Stimulated activated naive CD8-positive, alpha-beta T cell treated with anti-CD3 and anti-CD28 coated beads, Interleukin-15, Interleukin-2, amounts not matched to agents 100 ng/mL and 50 ng/mL, for 24 hours (primary cell): ENCODE data around the gene C1RL.

ENCODE experiments used
- H3K27ac Mint-ChIP-seq: one replicate; pipeline ENCODE4 v1.8.0; 2021; ENCODE audit warnings: mild to moderate bottlenecking, mixed read lengths
- H3K27me3 Mint-ChIP-seq: one replicate; pipeline ENCODE4 v1.8.0; 2021; ENCODE audit warnings: mixed read lengths
- H3K36me3 Mint-ChIP-seq: one replicate; pipeline ENCODE4 v1.8.0; 2021; ENCODE audit warnings: low read depth, mixed read lengths
- H3K4me1 Mint-ChIP-seq: one replicate; pipeline ENCODE4 v1.8.0; 2021; ENCODE audit warnings: low read depth, mixed read lengths
- H3K4me3 Mint-ChIP-seq: one replicate; pipeline ENCODE4 v1.8.0; 2021; ENCODE audit warnings: mild to moderate bottlenecking, mixed read lengths
- H3K9me3 Mint-ChIP-seq: one replicate; pipeline ENCODE4 v1.8.0; 2021; ENCODE audit warnings: mixed read lengths

The C1RL gene

DNA sequence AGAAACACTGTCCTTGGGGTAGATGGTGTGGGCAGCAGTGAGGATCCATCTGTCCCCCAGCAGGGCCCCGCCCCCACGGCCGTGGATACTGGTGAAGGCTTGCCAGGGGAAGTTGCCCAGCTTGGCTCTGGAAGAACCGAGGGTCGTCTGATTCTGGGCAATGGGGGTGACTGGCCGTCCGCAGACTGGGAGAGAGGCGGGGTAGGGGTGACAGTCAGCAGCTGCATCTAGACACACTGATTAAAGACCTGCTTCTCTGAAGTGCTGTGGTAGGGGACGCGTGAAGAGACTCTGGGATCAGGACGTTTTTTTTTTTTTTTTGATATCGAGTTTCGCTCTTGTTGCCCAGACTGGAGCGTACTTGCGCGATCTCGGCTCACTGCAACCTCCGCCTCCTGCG lies 12.0 kb downstream of the C1RL start:
- peaks cover 10% of the 10 kb centered on the region for H3K36me3 Mint-ChIP-seq
- peaks cover 5% of the 10 kb centered on the region for H3K4me1 Mint-ChIP-seq
- no peak overlapping the region for H3K27ac Mint-ChIP-seq
- no peak overlapping the region for H3K4me3 Mint-ChIP-seq
- no peaks in the 10 kb centered on the region for H3K9me3 Mint-ChIP-seq
- H3K27me3 Mint-ChIP-seq, result no peaks in the 10 kb centered on the region

DNA sequence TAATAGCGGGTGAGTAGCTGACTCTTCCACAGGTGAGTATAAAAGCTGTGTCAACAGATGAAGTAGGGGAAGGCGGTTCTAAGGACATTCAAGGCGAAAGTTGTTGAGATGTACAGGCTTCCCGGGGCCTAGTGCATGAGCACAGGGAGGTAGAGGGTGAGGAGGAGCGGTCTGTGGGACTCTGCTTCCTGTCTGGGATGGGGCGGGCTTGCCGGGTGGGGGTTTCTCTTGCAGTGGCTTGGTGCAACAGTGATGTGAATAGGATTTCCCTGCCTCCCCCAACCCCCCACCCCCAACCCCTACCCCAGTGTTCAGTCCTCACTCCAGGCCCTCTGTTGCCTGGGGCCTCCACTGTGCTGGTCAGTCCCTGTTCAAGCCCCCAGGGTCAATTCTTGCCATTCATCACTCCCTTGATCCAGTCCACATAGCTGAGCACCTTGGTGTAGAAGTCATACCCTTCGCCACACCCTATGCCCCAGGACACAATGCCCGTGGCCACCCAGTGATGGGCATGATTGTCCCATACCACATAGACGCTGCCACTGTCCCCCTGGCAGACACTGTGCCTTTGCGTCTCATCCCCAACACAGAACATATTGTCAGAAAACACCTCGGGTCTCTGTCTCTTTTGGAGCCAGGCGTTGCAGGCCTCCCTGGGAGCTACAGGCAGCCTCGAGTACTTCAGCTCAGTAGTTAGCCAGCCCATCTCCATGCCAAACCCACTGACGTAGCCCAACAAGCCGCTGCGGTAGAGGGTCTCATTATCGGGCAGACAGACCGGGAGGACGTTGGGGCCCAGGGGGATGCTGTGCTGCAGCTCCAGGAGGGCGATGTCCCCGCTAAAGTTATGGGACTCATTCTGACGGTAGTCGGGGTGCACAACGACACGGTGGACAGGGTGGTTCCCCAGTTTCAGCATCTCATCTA lies 12.7 kb downstream of the C1RL start:
- Mint-ChIP-seq H3K27ac (no peak overlapping the region), H3K27me3 (no peaks in the 10 kb centered on the region), H3K36me3 (peaks cover 10% of the 10 kb centered on the region), H3K9me3 (no peaks in the 10 kb centered on the region), H3K4me3 (no peak overlapping the region), H3K4me1 (peaks cover 6% of the 10 kb centered on the region)

DNA sequence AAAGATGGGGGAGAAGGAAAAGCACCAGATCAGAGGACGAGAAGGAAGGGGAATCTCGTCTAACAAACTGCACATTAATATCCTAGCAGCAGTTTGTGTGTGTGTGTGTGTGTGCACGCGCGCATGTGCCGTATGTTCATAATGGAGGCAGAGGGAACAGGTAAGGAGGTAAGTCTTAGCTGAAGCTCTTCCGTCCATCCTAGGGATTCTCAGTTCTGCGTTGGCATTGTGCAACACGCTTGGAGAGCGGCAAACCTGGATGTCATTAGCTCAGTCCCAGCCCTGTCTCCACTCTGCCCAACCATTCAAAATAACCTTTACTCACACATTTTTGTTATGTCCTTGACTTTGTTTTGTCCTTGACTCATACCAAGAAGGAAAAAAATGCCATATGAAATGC lies 15.1 kb downstream of the C1RL start:
- Mint-ChIP-seq H3K4me3 (no peak overlapping the region), H3K36me3 (peaks cover 10% of the 10 kb centered on the region), H3K27ac (no peak overlapping the region)

DNA sequence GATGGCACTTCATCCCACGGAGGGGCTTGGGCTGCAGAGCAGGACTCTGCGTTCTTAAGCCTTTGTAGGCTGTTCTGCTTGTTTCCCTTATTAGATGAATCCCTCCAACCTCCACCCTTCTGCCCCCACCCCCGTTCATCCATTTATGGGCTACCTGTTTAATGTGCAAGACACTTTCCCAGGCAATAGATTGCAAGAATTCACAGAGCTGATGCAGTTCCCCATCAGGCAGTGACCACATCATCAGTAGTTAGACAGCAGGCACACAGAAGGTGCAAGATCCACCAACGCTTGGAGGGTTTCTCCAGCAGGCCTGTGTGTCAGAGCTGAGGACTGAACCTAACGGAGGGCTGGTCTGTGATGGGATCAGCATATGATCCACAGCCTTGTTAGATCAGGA lies 15.5 kb downstream of the C1RL start:
- Mint-ChIP-seq H3K4me1 (peaks cover 6% of the 10 kb centered on the region), H3K9me3 (no peaks in the 10 kb centered on the region), H3K36me3 (peaks cover 7% of the 10 kb centered on the region), H3K27ac (no peak overlapping the region), H3K27me3 (no peaks in the 10 kb centered on the region), H3K4me3 (no peak overlapping the region)

More for the DNA sequence above, 15.1 kb downstream of the C1RL start:
- Mint-ChIP-seq H3K4me1 (peaks cover 6% of the 10 kb centered on the region), H3K27me3 (no peaks in the 10 kb centered on the region), H3K9me3 (no peaks in the 10 kb centered on the region)

DNA sequence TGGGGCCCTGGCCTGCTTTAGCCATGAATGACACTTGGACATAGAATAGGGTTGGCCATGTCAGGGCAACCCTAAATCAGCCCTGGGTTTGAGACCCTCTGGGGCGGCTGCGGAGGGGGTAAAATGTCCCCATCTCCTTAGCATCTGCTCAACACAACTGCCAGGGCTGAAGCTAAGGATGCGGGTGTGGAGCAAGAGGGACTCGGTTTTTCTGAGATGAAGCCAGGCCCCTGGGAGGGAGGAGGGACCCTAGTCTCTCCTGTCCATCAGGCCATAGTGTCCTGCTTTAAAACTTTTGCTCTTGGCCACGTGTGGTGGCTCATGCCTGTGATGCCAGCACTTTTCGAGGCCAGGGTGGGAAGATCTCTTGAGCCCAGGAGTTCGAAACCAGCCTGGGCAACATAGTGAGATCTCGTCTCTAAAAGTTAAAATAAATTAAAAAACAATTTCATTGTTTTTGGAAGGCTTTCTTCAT lies 16.0 kb downstream of the C1RL start:
- Mint-ChIP-seq H3K27me3 (no peaks in the 10 kb centered on the region), H3K36me3 (peaks cover 3% of the 10 kb centered on the region)

DNA sequence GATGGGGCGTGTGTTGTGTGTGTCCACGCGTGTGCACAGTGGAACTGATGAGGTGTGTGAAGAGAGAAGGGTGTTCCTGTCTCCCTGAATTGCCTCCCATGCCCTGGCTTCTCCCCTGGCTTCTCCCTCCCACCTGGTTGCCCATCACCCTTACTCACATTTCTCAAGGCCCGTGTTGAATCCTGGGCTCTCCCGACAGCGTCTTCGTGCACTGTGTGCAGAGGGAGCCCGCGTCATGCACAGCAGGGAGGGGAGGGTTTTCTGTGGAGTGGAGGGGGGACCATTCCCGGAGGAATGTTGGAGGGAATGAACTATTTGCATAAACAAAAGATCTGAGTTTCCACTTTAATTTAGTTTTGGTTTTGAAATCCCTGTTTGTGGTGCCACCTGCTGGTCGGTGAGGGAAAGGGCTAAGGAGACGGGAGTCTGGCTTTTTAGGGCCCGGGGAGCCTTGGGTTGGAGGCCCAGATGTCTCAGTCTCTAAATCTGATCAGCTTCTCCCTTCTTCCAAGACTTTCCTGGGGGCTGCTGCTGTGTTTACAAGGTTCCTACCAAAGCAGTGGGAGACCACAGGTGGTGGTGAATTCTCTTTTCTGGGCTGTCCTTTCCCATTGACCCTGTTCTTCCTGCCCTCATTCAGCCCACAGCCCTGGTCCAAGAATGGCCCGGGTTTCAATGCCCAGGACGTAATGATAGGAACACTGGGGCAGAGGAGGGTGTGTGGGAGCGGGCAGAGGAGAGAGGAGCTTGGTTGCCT lies 16.6 kb downstream of the C1RL start, which contains the start of gene C1R:
Gene C1R (minus strand): TSS at position 217 of the 757 bp plus-strand sequence. CDS start 57 bp downstream, at position 160.
- Mint-ChIP-seq H3K9me3 (no peaks in the 10 kb centered on the region), H3K4me3 (peak within 1 kb of the TSS; percentile 78), H3K4me1 (peaks cover 6% of the 10 kb centered on the region), H3K27ac (peak within 1 kb of the TSS; percentile 70), H3K27me3 (no peaks in the 10 kb centered on the region), H3K36me3 (no peaks in the 10 kb centered on the region)

More for the DNA sequence above, 16.0 kb downstream of the C1RL start:
- H3K9me3 Mint-ChIP-seq, result no peaks in the 10 kb centered on the region
- H3K27ac Mint-ChIP-seq, result no peak overlapping the region
- peaks cover 6% of the 10 kb centered on the region for H3K4me1 Mint-ChIP-seq
- no peak overlapping the region for H3K4me3 Mint-ChIP-seq

DNA sequence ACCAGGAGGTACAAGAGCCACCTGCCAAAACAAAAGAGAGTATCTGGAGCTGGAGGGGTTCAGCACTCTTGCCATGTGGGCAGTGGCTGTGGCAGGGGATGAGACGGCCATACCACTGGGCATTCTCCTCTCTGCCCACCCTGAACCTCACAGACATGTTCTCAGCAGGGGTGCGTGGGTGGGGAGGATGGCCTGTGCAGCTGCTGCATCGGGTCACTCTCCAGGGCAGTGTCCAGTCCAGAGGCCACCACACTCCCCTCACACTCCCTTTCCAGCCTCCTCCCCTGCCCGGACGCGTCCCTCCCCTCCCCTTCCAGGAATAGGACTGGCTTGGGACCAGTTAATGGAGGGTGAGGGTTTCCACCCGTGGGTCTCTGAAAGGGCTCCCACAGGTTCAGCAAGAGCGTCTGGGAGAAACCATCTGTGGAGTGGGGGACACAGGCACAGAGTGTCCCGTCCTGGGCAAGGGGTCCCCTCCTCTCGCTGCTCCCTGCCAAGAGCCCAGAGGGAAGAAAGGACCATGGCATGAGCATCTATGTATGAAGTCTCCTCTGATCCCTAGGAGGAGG lies 17.3 kb downstream of the C1RL start:
- H3K4me1 Mint-ChIP-seq, result peaks cover 6% of the 10 kb centered on the region
- H3K4me3 Mint-ChIP-seq, result peak overlapping the region; percentile 78
- no peaks in the 10 kb centered on the region for H3K36me3 Mint-ChIP-seq
- H3K27ac Mint-ChIP-seq, result peak overlapping the region; percentile 70
- H3K27me3 Mint-ChIP-seq, result no peaks in the 10 kb centered on the region
- H3K9me3 Mint-ChIP-seq, result no peaks in the 10 kb centered on the region

DNA sequence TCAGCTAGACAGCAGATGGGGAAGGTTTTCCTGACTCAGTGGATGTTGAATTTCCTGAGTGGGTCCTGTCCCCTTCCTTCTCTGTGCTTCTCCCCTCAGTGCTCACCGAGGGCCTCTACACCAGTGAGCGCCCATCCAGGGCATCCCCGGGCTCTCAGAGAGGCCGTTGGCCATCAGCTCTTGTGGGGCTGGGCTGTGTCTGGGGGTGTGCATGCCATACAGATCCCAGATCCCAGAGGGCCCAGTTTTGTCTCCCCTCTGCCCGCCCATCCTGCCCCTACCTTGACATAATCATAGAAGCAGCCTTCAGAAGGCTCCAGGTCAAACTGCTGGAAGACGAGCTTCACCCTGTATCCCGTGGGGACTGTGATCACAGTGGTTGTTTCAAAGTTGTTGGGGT lies 17.8 kb downstream of the C1RL start:
- Mint-ChIP-seq H3K27ac (no peak overlapping the region), H3K36me3 (no peaks in the 10 kb centered on the region), H3K4me3 (no peak overlapping the region), H3K4me1 (peaks cover 6% of the 10 kb centered on the region), H3K27me3 (no peaks in the 10 kb centered on the region), H3K9me3 (no peaks in the 10 kb centered on the region)

DNA sequence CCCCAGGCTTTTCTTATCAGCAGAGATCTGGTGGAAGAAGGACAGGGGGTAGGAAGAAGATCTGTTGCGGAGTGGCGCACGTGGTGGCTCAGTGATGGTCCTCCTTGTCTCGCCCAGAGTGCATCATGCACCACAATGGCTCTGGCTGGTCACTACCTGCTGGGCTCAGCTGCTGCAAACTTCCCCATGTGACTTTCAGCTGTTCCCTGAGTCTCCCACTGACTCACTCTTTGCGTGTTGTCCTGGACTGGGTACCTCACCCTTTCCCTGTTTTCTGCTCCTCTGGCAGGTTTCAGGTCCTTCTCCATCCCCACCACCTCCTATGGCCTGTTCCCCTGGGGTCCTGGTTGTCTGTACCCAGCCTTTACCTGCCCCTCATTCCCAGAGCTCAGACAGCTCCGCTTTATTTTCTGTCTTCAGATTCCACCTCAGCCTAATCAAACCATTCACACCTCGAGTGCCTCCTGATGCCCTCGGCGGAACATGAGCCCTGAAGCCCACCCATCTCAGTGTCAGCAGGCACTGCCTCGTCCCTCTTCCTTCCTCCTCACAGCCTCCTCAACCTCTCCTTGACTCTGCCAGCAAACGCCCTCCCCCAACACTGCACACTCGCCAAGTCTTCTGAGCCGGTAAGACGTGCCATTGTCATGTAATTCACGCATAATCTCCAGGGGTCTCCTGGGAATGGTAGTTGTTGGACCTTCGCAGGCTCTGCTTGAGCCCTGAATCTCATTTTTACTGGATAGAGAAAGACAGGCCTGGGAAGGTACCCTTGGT lies 18.6 kb downstream of the C1RL start:
- no peaks in the 10 kb centered on the region for H3K27me3 Mint-ChIP-seq
- no peak overlapping the region for H3K4me3 Mint-ChIP-seq
- no peak overlapping the region for H3K27ac Mint-ChIP-seq
- peaks cover 6% of the 10 kb centered on the region for H3K4me1 Mint-ChIP-seq
- H3K36me3 Mint-ChIP-seq, result no peaks in the 10 kb centered on the region
- no peaks in the 10 kb centered on the region for H3K9me3 Mint-ChIP-seq

DNA sequence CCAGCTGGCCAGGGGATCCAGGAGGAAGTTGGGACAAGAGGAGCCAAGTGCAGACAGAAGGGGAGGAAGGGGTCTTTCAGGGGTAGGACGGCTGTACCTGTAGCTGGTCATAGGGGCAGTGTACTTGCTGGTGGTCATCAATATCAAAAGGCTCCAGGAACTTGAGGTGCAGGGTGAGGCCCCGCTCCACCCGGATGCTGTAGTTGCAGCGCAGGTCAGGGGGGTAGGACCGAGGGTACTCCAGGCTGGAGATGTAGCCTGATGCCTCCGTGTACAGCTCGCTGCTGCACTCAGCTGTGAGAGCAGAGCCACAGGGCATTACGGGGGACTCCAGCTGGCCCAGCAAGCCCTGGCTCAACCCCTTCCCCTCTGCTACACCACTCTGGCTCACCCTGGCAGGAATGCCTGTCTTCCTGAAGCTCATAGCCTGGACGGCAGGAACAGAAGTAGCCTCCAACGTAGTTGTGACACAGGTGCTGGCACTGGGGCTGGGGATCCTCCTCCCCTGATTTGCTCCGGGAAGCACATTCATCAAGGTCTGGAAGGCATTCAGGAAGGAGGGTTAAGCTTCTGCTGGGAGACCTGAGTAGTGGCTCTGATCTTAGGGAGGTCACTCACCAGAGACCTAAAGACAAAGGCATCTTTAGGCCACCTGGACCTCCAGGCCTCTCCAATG lies 19.7 kb downstream of the C1RL start:
- no peaks in the 10 kb centered on the region for H3K27me3 Mint-ChIP-seq
- H3K27ac Mint-ChIP-seq, result no peak overlapping the region
- no peaks in the 10 kb centered on the region for H3K36me3 Mint-ChIP-seq
- no peak overlapping the region for H3K4me3 Mint-ChIP-seq
- no peaks in the 10 kb centered on the region for H3K9me3 Mint-ChIP-seq
- H3K4me1 Mint-ChIP-seq, result peaks cover 6% of the 10 kb centered on the region

DNA sequence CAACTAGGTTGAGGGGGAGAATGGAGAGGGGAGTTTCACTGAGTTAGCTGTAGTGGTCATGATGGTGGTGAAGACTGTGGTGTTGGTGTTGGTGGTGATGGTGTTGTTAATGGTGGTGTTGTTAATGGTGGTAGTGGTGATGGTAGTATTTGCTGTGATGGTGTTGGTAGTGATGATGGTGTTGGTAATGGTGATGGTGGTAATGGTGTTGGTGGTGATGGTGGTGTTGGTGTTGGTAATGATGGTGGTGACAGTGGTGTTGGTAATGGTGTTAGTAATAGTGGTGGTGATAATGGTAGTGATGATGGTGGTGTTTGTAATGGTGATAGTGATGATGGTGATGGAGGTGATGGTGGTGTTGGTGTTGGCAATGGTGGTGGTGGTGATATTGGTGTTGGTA lies 25.9 kb downstream of the C1RL start:
- Mint-ChIP-seq H3K9me3 (peaks cover 5% of the 10 kb centered on the region), H3K36me3 (no peaks in the 10 kb centered on the region), H3K27me3 (no peaks in the 10 kb centered on the region), H3K4me3 (no peak overlapping the region), H3K4me1 (no peaks in the 10 kb centered on the region), H3K27ac (peak overlapping the region; percentile 3)

DNA sequence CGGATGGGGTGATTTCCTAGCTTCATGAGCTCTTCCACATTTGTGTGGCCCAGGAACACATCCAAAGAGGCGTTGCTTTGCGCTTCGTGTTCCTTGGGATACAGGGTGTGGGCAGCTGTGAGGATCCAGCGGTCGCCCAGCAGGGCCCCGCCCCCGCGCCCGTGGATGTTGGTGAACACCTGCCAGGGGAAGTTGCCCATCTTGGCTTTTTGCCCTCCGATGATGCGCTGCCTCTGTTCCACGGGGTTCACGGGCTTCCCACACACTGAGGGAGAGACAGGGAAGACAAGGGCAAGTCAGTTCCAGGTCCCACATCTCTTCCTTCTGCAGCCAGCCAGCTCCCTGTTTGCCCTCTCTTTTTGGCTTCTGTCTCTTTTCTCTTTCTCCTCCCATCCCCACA lies 28.0 kb downstream of the C1RL start:
- Mint-ChIP-seq H3K4me1 (no peaks in the 10 kb centered on the region), H3K9me3 (peaks cover 5% of the 10 kb centered on the region), H3K36me3 (no peaks in the 10 kb centered on the region), H3K27ac (no peak overlapping the region), H3K27me3 (no peaks in the 10 kb centered on the region), H3K4me3 (no peak overlapping the region)

DNA sequence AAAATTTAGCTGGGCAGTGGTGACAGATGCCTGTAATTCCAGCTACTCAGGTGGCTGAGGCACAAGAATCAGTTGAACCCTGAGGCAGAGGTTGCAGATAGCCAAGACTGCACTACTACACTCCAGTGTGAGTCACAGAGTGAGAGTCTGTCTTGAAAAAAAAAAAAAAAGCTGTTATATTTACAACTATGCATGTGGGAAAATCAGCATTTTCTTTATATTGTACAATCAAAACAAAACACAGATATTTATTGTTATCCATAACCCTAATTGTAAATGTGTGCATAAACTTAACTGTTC lies 29.2 kb downstream of the C1RL start:
- Mint-ChIP-seq H3K27ac (no peak overlapping the region), H3K36me3 (no peaks in the 10 kb centered on the region), H3K4me3 (no peak overlapping the region), H3K4me1 (no peaks in the 10 kb centered on the region), H3K9me3 (peaks cover 5% of the 10 kb centered on the region), H3K27me3 (peaks cover 3% of the 10 kb centered on the region)

DNA sequence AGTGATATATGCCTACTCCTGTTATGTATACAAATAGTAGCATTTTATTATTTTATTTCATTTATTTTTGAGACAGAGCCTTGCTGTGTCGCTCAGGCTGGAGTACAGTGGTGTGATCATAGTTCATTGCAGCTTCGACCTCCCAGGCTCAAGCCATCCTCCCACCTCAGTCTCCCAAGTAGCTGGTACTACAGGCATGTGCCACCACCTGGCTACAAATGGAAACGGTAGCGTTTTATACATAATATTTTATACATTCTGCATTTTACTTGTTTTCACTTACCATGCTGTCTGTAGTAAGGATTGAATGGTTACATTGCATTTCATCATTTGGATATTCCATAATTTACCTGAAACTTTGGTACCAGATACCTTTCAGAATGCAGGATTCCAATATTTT lies 30.9 kb downstream of the C1RL start:
- Mint-ChIP-seq H3K27me3 (peaks cover 7% of the 10 kb centered on the region), H3K36me3 (no peaks in the 10 kb centered on the region), H3K9me3 (peaks cover 2% of the 10 kb centered on the region), H3K27ac (no peak overlapping the region), H3K4me1 (no peaks in the 10 kb centered on the region), H3K4me3 (no peak overlapping the region)
